Left lung (tissue), 10 donors: ENCODE results near the gene VPS13D. TPM values are rescaled to one million over a fixed set of nuclear protein-coding genes. Genes with fewer than 3 reads are reported as not detected.
A peak's percentile ranks its signal among the peaks of the same experiment; 100 is the strongest.

Experiments used
- ATAC-seq: fragments of 200-7000 bp; cut with Tn5 transposase; one replicate; pipeline ENCODE4 v1.9.1; 2020; ENCODE audit warnings: moderate library complexity
- DNase-seq, 4 donors: peaks; one replicate each; pipeline ENCODE4 v3.0.0-alpha.2; 2013 to 2020
- H3K27ac ChIP-seq, 2 donors: fragments of 200-600 bp; sonication (generic) in 1 of 2; one replicate each; pipeline versions ENCODE4 v1.5.0 to v1.8.0; 2020 to 2021
- H3K27me3 ChIP-seq, 2 donors: fragments of 200-600 bp; sonication (generic) in 1 of 2; one replicate each; pipeline versions ENCODE4 v1.5.0 to v1.8.0; 2020 to 2021
- H3K36me3 ChIP-seq, 2 donors: fragments of 200-600 bp; sonication (generic) in 1 of 2; one replicate each; pipeline versions ENCODE4 v1.5.0 to v1.8.0; 2020 to 2021
- H3K4me1 ChIP-seq, 2 donors: fragments of 200-600 bp; one replicate each; pipeline ENCODE4 v1.8.0; 2021
- H3K4me3 ChIP-seq, 2 donors: fragments of 200-600 bp; sonication (generic) in 1 of 2; one replicate each; pipeline versions ENCODE4 v1.5.0 to v1.8.0; 2020 to 2021; ENCODE audit warnings: mild to moderate bottlenecking in 1 of 2
- H3K9me3 ChIP-seq, 2 donors: fragments of 200-600 bp; sonication (generic) in 1 of 2; one replicate each; pipeline versions ENCODE4 v1.5.0 to v1.8.0; 2020 to 2021
- CTCF ChIP-seq, 2 donors: fragments of 200-600 bp; sonication (generic) in 1 of 2; IDR thresholded peaks; one replicate each; pipeline versions ENCODE4 v1.5.0 to v1.8.0; 2021; ENCODE audit warnings: antibody characterized with exemption in 2 of 2
- intact Hi-C, 2 donors: fragments of 100-400 bp; cut with DNase I; formaldehyde crosslinking; loops; one replicate each; pipeline versions ENCODE4 v1.11.2 to v1.14.2; 2022
- polyA plus RNA-seq, 6 donors: library from polyadenylated mRNA; unstranded; fragments of 120-200 nt; gene quantifications; one replicate each; pipeline ENCODE4 v1.2.1, GENCODE V29; 2013; ENCODE audit not compliant: insufficient read length in 6 of 6
- total RNA-seq, 2 donors: library from RNA; stranded (reverse); fragmentation: NEBNext Ultra II Directional; extraction: Animal tissue kit (Norgen Biotek cat#: 25700); gene quantifications; one replicate each; pipeline ENCODE4 v1.2.1, GENCODE V29; 2021
- donor health status: DM: no; HTN: yes; CAD: no.
- donor health status: DM: no; HTN: no; CAD: no.

VPS13D gene
- total and polyA plus RNA-seq, 8 donors = 26.6 to 62.3 (median 30.2) TPM

GRCh38 chr1:12398479-12398878 is 168.6 kb downstream of the VPS13D start:
- DNase-seq (no peak), ATAC-seq (no peak)
- Histone ChIP-seq H3K27ac (no peak overlapping the region), H3K27me3 (no peaks in the 10 kb centered on the region), H3K9me3 (no peaks in the 10 kb centered on the region), H3K4me1 (no peaks in the 10 kb centered on the region), H3K36me3 (peaks cover 0 to 34% of the 10 kb centered on the region in 2 donors), H3K4me3 (no peak overlapping the region)
- TF ChIP-seq CTCF (IDR thresholded peaks at IDR 0.05) = no peak
- intact Hi-C loops = no loop called here

- Histone ChIP-seq H3K9me3 (no peaks in the 10 kb centered on the region), H3K4me3 (no peak overlapping the region), H3K27me3 (no peaks in the 10 kb centered on the region), H3K4me1 (peaks cover 0 to 2% of the 10 kb centered on the region in 2 donors), H3K27ac (no peak overlapping the region), H3K36me3 (peaks cover 0 to 51% of the 10 kb centered on the region in 2 donors)
- DNase-seq (no peak), ATAC-seq (no peak)
- no peak for TF ChIP-seq CTCF (IDR thresholded peaks at IDR 0.05)
- intact Hi-C loops = no loop called here
Measured at GRCh38 chr1:12400027-12400693, 170.3 kb downstream of the VPS13D start.

GRCh38 chr1:12402159-12402673 is 172.4 kb downstream of the VPS13D start:
- Histone ChIP-seq H3K27me3 (no peaks in the 10 kb centered on the region), H3K4me3 (no peak overlapping the region), H3K27ac (no peak overlapping the region), H3K4me1 (peaks cover 17 to 23% of the 10 kb centered on the region in 2 donors), H3K36me3 (peaks cover 0 to 53% of the 10 kb centered on the region in 2 donors), H3K9me3 (no peaks in the 10 kb centered on the region)
- no peak for TF ChIP-seq CTCF (IDR thresholded peaks at IDR 0.05)
- intact Hi-C loops = no loop called here
- no peak for ATAC-seq
- no peak for DNase-seq

GRCh38 chr1:12402842-12403241 is 173.0 kb downstream of the VPS13D start:
- no peak for TF ChIP-seq CTCF (IDR thresholded peaks at IDR 0.05)
- intact Hi-C loops = no loop called here
- Histone ChIP-seq H3K9me3 (no peaks in the 10 kb centered on the region), H3K27me3 (no peaks in the 10 kb centered on the region), H3K4me1 (peaks cover 23 to 29% of the 10 kb centered on the region in 2 donors), H3K4me3 (no peak overlapping the region), H3K27ac (no peak overlapping the region), H3K36me3 (peaks cover 0 to 53% of the 10 kb centered on the region in 2 donors)
- ATAC-seq = no peak
- no peak for DNase-seq

GRCh38 chr1:12404918-12405317 is 175.1 kb downstream of the VPS13D start:
- Histone ChIP-seq H3K27me3 (no peaks in the 10 kb centered on the region), H3K9me3 (no peaks in the 10 kb centered on the region), H3K36me3 (peaks cover 0 to 56% of the 10 kb centered on the region in 2 donors), H3K4me3 (no peak overlapping the region), H3K4me1 (peaks cover 23 to 39% of the 10 kb centered on the region in 2 donors), H3K27ac (peak overlapping the region in 1 of 2 donors; percentile 46)
- TF ChIP-seq CTCF (IDR thresholded peaks at IDR 0.05) = no peak
- ATAC-seq (no peak), DNase-seq (no peak)
- intact Hi-C loops = no loop called here
